HEK293 (cell line): Measurements from ENCODE around the gene COQ10A.
A peak's percentile ranks its signal among the peaks of the same experiment; 100 is the strongest.

Source experiments
- BCL6B ChIP-seq: fragments of 450-650 bp; formaldehyde crosslinking; IDR thresholded peaks from 2 replicates; pipeline ENCODE4 v1.5.1; 2017; ENCODE audit warnings: missing biosample characterization, missing genetic modification characterization
- GLIS1 ChIP-seq: fragments of 450-650 bp; formaldehyde crosslinking; IDR thresholded peaks from 2 replicates; pipeline ENCODE4 v1.5.1; 2016; ENCODE audit warnings: missing biosample characterization, missing genetic modification characterization
- KLF16 ChIP-seq: fragments of 450-650 bp; formaldehyde crosslinking; IDR thresholded peaks from 2 replicates; pipeline ENCODE4 v1.5.1; 2017; ENCODE audit warnings: missing biosample characterization, missing genetic modification characterization
- KLF17 ChIP-seq: fragments of 450-650 bp; formaldehyde crosslinking; IDR thresholded peaks from 2 replicates; pipeline ENCODE4 v1.5.1; 2016; ENCODE audit warnings: missing biosample characterization, missing genetic modification characterization
- KLF8 ChIP-seq: fragments of 450-650 bp; formaldehyde crosslinking; IDR thresholded peaks from 2 replicates; pipeline ENCODE4 v1.5.1; 2016; ENCODE audit warnings: missing biosample characterization, missing genetic modification characterization
- SCRT1 ChIP-seq: fragments of 450-650 bp; formaldehyde crosslinking; IDR thresholded peaks from 2 replicates; pipeline ENCODE4 v1.5.1; 2016; ENCODE audit warnings: missing biosample characterization, missing genetic modification characterization, borderline replicate concordance
- YY2 ChIP-seq: fragments of 450-650 bp; formaldehyde crosslinking; IDR thresholded peaks from 2 replicates; pipeline ENCODE4 v1.5.1; 2016; ENCODE audit warnings: missing biosample characterization, missing genetic modification characterization
- ZBTB6 ChIP-seq: fragments of 450-650 bp; formaldehyde crosslinking; IDR thresholded peaks from 2 replicates; pipeline ENCODE4 v1.5.1; 2017; ENCODE audit warnings: missing biosample characterization, missing genetic modification characterization
- ZBTB7A ChIP-seq: fragments of 450-650 bp; formaldehyde crosslinking; IDR thresholded peaks from 2 replicates; pipeline ENCODE4 v1.5.1; 2016; ENCODE audit warnings: low read depth, missing biosample characterization, missing genetic modification characterization
- ZFHX2 ChIP-seq: fragments of 450-650 bp; formaldehyde crosslinking; conservative IDR thresholded peaks from 2 replicates; pipeline ENCODE4 v1.5.1; 2016; ENCODE audit warnings: missing biosample characterization, missing genetic modification characterization
- ZFP37 ChIP-seq: fragments of 450-650 bp; formaldehyde crosslinking; IDR thresholded peaks from 2 replicates; pipeline ENCODE4 v1.5.1; 2016; ENCODE audit warnings: missing biosample characterization, missing genetic modification characterization
- ZFP69B ChIP-seq: fragments of 450-650 bp; formaldehyde crosslinking; IDR thresholded peaks from 2 replicates; pipeline ENCODE4 v1.5.1; 2016; ENCODE audit warnings: missing biosample characterization, missing genetic modification characterization
- ZNF311 ChIP-seq: fragments of 450-650 bp; formaldehyde crosslinking; IDR thresholded peaks from 2 replicates; pipeline ENCODE4 v1.5.1; 2017; ENCODE audit warnings: missing biosample characterization, missing genetic modification characterization, borderline replicate concordance
- ZNF335 ChIP-seq: fragments of 450-650 bp; formaldehyde crosslinking; conservative IDR thresholded peaks from 2 replicates; pipeline ENCODE4 v1.5.1; 2016; ENCODE audit warnings: missing biosample characterization, missing genetic modification characterization
- ZNF433 ChIP-seq: fragments of 450-650 bp; formaldehyde crosslinking; IDR thresholded peaks from 2 replicates; pipeline ENCODE4 v1.5.1; 2016; ENCODE audit warnings: missing biosample characterization, missing genetic modification characterization, low read depth
- ZNF501 ChIP-seq: fragments of 450-650 bp; formaldehyde crosslinking; IDR thresholded peaks from 2 replicates; pipeline ENCODE4 v1.5.1; 2016; ENCODE audit warnings: missing biosample characterization, missing genetic modification characterization
- ZNF600 ChIP-seq: fragments of 450-650 bp; formaldehyde crosslinking; IDR thresholded peaks from 2 replicates; pipeline ENCODE4 v1.5.1; 2016; ENCODE audit warnings: missing biosample characterization, missing genetic modification characterization
- ZNF654 ChIP-seq: fragments of 450-650 bp; formaldehyde crosslinking; IDR thresholded peaks from 2 replicates; pipeline ENCODE4 v1.5.1; 2016; ENCODE audit warnings: low read depth, missing biosample characterization, missing genetic modification characterization
- ZNF660 ChIP-seq: fragments of 450-650 bp; IDR thresholded peaks from 2 replicates; pipeline ENCODE4 v1.5.1; 2018; ENCODE audit warnings: missing biosample characterization, mild to moderate bottlenecking, missing genetic modification characterization
- ZNF792 ChIP-seq: fragments of 450-650 bp; formaldehyde crosslinking; IDR thresholded peaks from 2 replicates; pipeline ENCODE4 v1.5.1; 2016; ENCODE audit warnings: missing biosample characterization, missing genetic modification characterization
- ZNF843 ChIP-seq: fragments of 450-650 bp; formaldehyde crosslinking; IDR thresholded peaks from 2 replicates; pipeline ENCODE4 v1.5.1; 2016; ENCODE audit warnings: missing biosample characterization, missing genetic modification characterization
- ZSCAN16 ChIP-seq: fragments of 450-650 bp; formaldehyde crosslinking; IDR thresholded peaks from 2 replicates; pipeline ENCODE4 v1.5.1; 2016; ENCODE audit warnings: missing biosample characterization, missing genetic modification characterization
- TF ChIP-seq, protein P1 (sequence below): fragments of 450-650 bp; IDR thresholded peaks from 2 replicates; pipeline ENCODE4 v1.5.1; 2018; ENCODE audit warnings: missing biosample characterization, missing genetic modification characterization
- TF ChIP-seq, protein P2 (sequence below): fragments of 450-650 bp; formaldehyde crosslinking; IDR thresholded peaks from 2 replicates; pipeline ENCODE4 v1.5.1; 2016; ENCODE audit warnings: missing biosample characterization, missing genetic modification characterization
- TF ChIP-seq, protein P3 (sequence below): fragments of 450-650 bp; formaldehyde crosslinking; IDR thresholded peaks from 2 replicates; pipeline ENCODE4 v1.5.1; 2017; ENCODE audit warnings: missing biosample characterization, missing genetic modification characterization
- TF ChIP-seq, protein P4 (sequence below): fragments of 450-650 bp; formaldehyde crosslinking; conservative IDR thresholded peaks from 2 replicates; pipeline ENCODE4 v1.5.1; 2016; ENCODE audit warnings: low read depth, missing biosample characterization, missing genetic modification characterization

The COQ10A gene

GRCh38 chr12:56315622-56316473 lies 49.1 kb downstream of the COQ10A start, which contains the start of gene CNPY2 (continued):
- TF ChIP-seq KLF17 (tag by site-specific recombination) (peak; percentile 76), ZNF335 (peak; percentile 99), ZBTB6 (peak; percentile 92), ZNF660 (tag by site-specific recombination) (peak; percentile 52; the same call in 1 of the 2 replicates), ZNF433 (no peak), ZNF843 (tag by site-specific recombination) (no peak), BCL6B (tag by site-specific recombination) (no peak), ZSCAN16 (tag by site-specific recombination) (no peak), ZNF501 (peak; percentile 84; the same call in 1 of the 2 replicates), KLF16 (tag by site-specific recombination) (peak; percentile 75), ZFHX2 (tag by site-specific recombination) (no peak), ZNF600 (tag by site-specific recombination) (peak; percentile 94), YY2 (tag by site-specific recombination) (peak; percentile 70), ZNF311 (no peak), ZFP37 (tag by site-specific recombination) (peak; percentile 62; the same call in 1 of the 2 replicates), ZBTB7A (0 out of 2 replicates have a peak, but pooled peaks have one; percentile 16), GLIS1 (tag by site-specific recombination) (peak; percentile 41; the same call in 1 of the 2 replicates), SCRT1 (tag by site-specific recombination) (no peak), KLF8 (tag by site-specific recombination) (peak; percentile 90), ZNF654 (tag by site-specific recombination) (no peak), ZFP69B (tag by site-specific recombination) (peak; percentile 53; the same call in 1 of the 2 replicates), ZNF792 (tag by site-specific recombination) (no peak)
- TF ChIP-seq, protein P1, sequence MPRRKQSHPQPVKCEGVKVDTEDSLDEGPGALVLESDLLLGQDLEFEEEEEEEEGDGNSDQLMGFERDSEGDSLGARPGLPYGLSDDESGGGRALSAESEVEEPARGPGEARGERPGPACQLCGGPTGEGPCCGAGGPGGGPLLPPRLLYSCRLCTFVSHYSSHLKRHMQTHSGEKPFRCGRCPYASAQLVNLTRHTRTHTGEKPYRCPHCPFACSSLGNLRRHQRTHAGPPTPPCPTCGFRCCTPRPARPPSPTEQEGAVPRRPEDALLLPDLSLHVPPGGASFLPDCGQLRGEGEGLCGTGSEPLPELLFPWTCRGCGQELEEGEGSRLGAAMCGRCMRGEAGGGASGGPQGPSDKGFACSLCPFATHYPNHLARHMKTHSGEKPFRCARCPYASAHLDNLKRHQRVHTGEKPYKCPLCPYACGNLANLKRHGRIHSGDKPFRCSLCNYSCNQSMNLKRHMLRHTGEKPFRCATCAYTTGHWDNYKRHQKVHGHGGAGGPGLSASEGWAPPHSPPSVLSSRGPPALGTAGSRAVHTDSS (tag by site-specific recombination): no peak
- TF ChIP-seq, protein P2, sequence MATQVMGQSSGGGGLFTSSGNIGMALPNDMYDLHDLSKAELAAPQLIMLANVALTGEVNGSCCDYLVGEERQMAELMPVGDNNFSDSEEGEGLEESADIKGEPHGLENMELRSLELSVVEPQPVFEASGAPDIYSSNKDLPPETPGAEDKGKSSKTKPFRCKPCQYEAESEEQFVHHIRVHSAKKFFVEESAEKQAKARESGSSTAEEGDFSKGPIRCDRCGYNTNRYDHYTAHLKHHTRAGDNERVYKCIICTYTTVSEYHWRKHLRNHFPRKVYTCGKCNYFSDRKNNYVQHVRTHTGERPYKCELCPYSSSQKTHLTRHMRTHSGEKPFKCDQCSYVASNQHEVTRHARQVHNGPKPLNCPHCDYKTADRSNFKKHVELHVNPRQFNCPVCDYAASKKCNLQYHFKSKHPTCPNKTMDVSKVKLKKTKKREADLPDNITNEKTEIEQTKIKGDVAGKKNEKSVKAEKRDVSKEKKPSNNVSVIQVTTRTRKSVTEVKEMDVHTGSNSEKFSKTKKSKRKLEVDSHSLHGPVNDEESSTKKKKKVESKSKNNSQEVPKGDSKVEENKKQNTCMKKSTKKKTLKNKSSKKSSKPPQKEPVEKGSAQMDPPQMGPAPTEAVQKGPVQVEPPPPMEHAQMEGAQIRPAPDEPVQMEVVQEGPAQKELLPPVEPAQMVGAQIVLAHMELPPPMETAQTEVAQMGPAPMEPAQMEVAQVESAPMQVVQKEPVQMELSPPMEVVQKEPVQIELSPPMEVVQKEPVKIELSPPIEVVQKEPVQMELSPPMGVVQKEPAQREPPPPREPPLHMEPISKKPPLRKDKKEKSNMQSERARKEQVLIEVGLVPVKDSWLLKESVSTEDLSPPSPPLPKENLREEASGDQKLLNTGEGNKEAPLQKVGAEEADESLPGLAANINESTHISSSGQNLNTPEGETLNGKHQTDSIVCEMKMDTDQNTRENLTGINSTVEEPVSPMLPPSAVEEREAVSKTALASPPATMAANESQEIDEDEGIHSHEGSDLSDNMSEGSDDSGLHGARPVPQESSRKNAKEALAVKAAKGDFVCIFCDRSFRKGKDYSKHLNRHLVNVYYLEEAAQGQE (tag by site-specific recombination): 0 out of 2 replicates have a peak, but pooled peaks have one; percentile 33
- TF ChIP-seq, protein P3, sequence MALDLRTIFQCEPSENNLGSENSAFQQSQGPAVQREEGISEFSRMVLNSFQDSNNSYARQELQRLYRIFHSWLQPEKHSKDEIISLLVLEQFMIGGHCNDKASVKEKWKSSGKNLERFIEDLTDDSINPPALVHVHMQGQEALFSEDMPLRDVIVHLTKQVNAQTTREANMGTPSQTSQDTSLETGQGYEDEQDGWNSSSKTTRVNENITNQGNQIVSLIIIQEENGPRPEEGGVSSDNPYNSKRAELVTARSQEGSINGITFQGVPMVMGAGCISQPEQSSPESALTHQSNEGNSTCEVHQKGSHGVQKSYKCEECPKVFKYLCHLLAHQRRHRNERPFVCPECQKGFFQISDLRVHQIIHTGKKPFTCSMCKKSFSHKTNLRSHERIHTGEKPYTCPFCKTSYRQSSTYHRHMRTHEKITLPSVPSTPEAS (tag by site-specific recombination): no peak
- TF ChIP-seq, protein P4, sequence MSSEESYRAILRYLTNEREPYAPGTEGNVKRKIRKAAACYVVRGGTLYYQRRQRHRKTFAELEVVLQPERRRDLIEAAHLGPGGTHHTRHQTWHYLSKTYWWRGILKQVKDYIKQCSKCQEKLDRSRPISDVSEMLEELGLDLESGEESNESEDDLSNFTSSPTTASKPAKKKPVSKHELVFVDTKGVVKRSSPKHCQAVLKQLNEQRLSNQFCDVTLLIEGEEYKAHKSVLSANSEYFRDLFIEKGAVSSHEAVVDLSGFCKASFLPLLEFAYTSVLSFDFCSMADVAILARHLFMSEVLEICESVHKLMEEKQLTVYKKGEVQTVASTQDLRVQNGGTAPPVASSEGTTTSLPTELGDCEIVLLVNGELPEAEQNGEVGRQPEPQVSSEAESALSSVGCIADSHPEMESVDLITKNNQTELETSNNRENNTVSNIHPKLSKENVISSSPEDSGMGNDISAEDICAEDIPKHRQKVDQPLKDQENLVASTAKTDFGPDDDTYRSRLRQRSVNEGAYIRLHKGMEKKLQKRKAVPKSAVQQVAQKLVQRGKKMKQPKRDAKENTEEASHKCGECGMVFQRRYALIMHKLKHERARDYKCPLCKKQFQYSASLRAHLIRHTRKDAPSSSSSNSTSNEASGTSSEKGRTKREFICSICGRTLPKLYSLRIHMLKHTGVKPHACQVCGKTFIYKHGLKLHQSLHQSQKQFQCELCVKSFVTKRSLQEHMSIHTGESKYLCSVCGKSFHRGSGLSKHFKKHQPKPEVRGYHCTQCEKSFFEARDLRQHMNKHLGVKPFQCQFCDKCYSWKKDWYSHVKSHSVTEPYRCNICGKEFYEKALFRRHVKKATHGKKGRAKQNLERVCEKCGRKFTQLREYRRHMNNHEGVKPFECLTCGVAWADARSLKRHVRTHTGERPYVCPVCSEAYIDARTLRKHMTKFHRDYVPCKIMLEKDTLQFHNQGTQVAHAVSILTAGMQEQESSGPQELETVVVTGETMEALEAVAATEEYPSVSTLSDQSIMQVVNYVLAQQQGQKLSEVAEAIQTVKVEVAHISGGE (tag by site-specific recombination): peak; percentile 94
